HEK293 (cell line): ENCODE measurements around the gene SPTBN5.
A peak's percentile ranks its signal among the peaks of the same experiment; 100 is the strongest.

ENCODE experiments used
- CTCF ChIA-PET: fragments of 350-600 bp; formaldehyde crosslinking; extraction: SDS; loops from one replicate; lab custom pipeline; 2021; ENCODE audit warnings: antibody characterized with exemption; lab: Yijun Ruan, JAX
- POLR2A ChIA-PET: fragments of 300-600 bp; formaldehyde crosslinking; extraction: SDS; loops from one replicate; lab custom pipeline; 2020; ENCODE audit warnings: antibody characterized with exemption, inconsistent platforms; lab: Yijun Ruan, JAX
- H3K27ac ChIP-seq: fragments of 200-500 bp; sonication (Bioruptor generic); 2 replicates; pipeline ENCODE4 v1.5.1; 2014; ENCODE audit warnings: low read depth, low read length, control low read depth, inconsistent platforms; ENCODE audit errors: extremely low read depth
- H3K36me3 ChIP-seq, 2 experiments: fragments of 200-500 bp in 1 of 2; sonication (Bioruptor generic) in 1 of 2; 1 replicate in 1 of 2; 2 replicates in 1 of 2; pipeline ENCODE4 v1.5.1; 2014 to 2017; ENCODE audit warnings: inconsistent platforms in 2 of 2, low read length in 2 of 2; ENCODE audit not compliant: control insufficient read depth in 2 of 2, insufficient read depth in 1 of 2
- H3K4me1 ChIP-seq: fragments of 200-500 bp; sonication (Bioruptor generic); 2 replicates; pipeline ENCODE4 v1.5.1; 2014; ENCODE audit warnings: mild to moderate bottlenecking, low read length, inconsistent platforms; ENCODE audit not compliant: control insufficient read depth, insufficient read depth
- H3K4me3 ChIP-seq: 2 replicates; pipeline ENCODE4 v1.5.1; 2011; ENCODE audit warnings: low read depth, mild to moderate bottlenecking, control low read depth, low read length, moderate library complexity
- H3K9me3 ChIP-seq: fragments of 200-500 bp; sonication (Bioruptor generic); 2 replicates; pipeline ENCODE4 v1.5.1; 2014; ENCODE audit warnings: low read depth, low read length, inconsistent platforms; ENCODE audit not compliant: control insufficient read depth, insufficient read depth
- GLIS1 ChIP-seq: fragments of 450-650 bp; formaldehyde crosslinking; IDR thresholded peaks from 2 replicates; pipeline ENCODE4 v1.5.1; 2016; ENCODE audit warnings: missing biosample characterization, missing genetic modification characterization
- KLF16 ChIP-seq: fragments of 450-650 bp; formaldehyde crosslinking; IDR thresholded peaks from 2 replicates; pipeline ENCODE4 v1.5.1; 2017; ENCODE audit warnings: missing biosample characterization, missing genetic modification characterization
- KLF8 ChIP-seq: fragments of 450-650 bp; formaldehyde crosslinking; IDR thresholded peaks from 2 replicates; pipeline ENCODE4 v1.5.1; 2016; ENCODE audit warnings: missing biosample characterization, missing genetic modification characterization
- TCF7L2 ChIP-seq: IDR thresholded peaks from 2 replicates; pipeline ENCODE4 v1.6.1; 2011; ENCODE audit warnings: low read depth, mild to moderate bottlenecking, inconsistent platforms, low read length, moderate library complexity, borderline replicate concordance
- ZBTB48 ChIP-seq: fragments of 450-650 bp; formaldehyde crosslinking; IDR thresholded peaks from 2 replicates; pipeline ENCODE4 v1.5.1; 2016; ENCODE audit warnings: missing biosample characterization, missing genetic modification characterization
- ZEB2 ChIP-seq: fragments of 450-650 bp; formaldehyde crosslinking; IDR thresholded peaks from 2 replicates; pipeline ENCODE4 v1.5.1; 2016; ENCODE audit warnings: missing biosample characterization, missing genetic modification characterization
- ZIC2 ChIP-seq: fragments of 450-650 bp; formaldehyde crosslinking; IDR thresholded peaks from 2 replicates; pipeline ENCODE4 v1.5.1; 2016; ENCODE audit warnings: missing biosample characterization, missing genetic modification characterization
- ZNF10 ChIP-seq: fragments of 450-650 bp; formaldehyde crosslinking; IDR thresholded peaks from 2 replicates; pipeline ENCODE4 v1.5.1; 2017; ENCODE audit warnings: missing biosample characterization, missing genetic modification characterization
- ZNF121 ChIP-seq: fragments of 450-650 bp; formaldehyde crosslinking; IDR thresholded peaks from 2 replicates; pipeline ENCODE4 v1.5.1; 2016; ENCODE audit warnings: missing biosample characterization, missing genetic modification characterization
- ZNF155 ChIP-seq: fragments of 450-650 bp; formaldehyde crosslinking; IDR thresholded peaks from 2 replicates; pipeline ENCODE4 v1.5.1; 2016; ENCODE audit warnings: missing biosample characterization, missing genetic modification characterization
- ZNF24 ChIP-seq: fragments of 450-650 bp; formaldehyde crosslinking; IDR thresholded peaks from 2 replicates; pipeline ENCODE4 v1.5.1; 2016; ENCODE audit warnings: missing biosample characterization, missing genetic modification characterization
- ZNF274 ChIP-seq, 2 experiments: fragments of 200-500 bp in 1 of 2; fragments of 450-650 bp in 1 of 2; sonication (Bioruptor generic) in 1 of 2; formaldehyde crosslinking in 1 of 2; IDR thresholded peaks; 2 replicates each; pipeline versions ENCODE4 v1.5.1 to v1.6.1; 2014 to 2016; ENCODE audit warnings: borderline replicate concordance in 1 of 2, inconsistent platforms in 1 of 2, low read length in 1 of 2, missing biosample characterization in 1 of 2, missing genetic modification characterization in 1 of 2
- ZNF580 ChIP-seq: fragments of 450-650 bp; formaldehyde crosslinking; IDR thresholded peaks from 2 replicates; pipeline ENCODE4 v1.5.1; 2016; ENCODE audit warnings: missing biosample characterization, missing genetic modification characterization
- ZNF600 ChIP-seq: fragments of 450-650 bp; formaldehyde crosslinking; IDR thresholded peaks from 2 replicates; pipeline ENCODE4 v1.5.1; 2016; ENCODE audit warnings: missing biosample characterization, missing genetic modification characterization
- ZNF629 ChIP-seq: fragments of 450-650 bp; formaldehyde crosslinking; IDR thresholded peaks from 2 replicates; pipeline ENCODE4 v1.5.1; 2017; ENCODE audit warnings: missing biosample characterization, missing genetic modification characterization
- ZNF76 ChIP-seq: fragments of 450-650 bp; formaldehyde crosslinking; IDR thresholded peaks from 2 replicates; pipeline ENCODE4; 2016; ENCODE audit warnings: low read depth, missing biosample characterization, missing genetic modification characterization, borderline replicate concordance
- ZNF777 ChIP-seq: fragments of 450-650 bp; formaldehyde crosslinking; IDR thresholded peaks from 2 replicates; pipeline ENCODE4 v1.5.1; 2017; ENCODE audit warnings: missing biosample characterization, missing genetic modification characterization, borderline replicate concordance
- TF ChIP-seq, protein P1 (sequence below): fragments of 450-650 bp; formaldehyde crosslinking; IDR thresholded peaks from 2 replicates; pipeline ENCODE4 v1.5.1; 2016; ENCODE audit warnings: missing biosample characterization, missing genetic modification characterization, borderline replicate concordance

SPTBN5 gene

DNA sequence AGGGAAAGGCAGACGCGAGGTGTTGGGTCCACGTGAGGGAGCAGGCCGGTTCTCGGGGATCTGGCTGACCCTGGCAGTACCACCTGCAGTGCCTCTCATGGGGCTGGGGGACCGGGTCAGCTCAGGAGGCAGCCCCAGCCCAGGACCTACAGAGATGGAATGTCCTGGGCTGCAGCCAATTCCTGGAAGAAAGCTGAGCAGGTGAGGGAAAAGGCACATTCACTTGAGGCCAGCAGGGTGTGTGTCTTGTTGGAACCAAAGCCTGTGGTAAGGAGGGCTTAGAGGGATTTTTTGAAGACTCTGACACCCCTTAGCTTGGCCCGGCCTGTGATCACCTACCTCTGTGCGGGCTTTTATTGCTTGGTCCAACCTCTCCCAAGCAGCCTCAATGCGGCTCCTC is 39.4 kb downstream of the SPTBN5 start:
- TF ChIP-seq ZNF10 (tag by site-specific recombination) = peak; percentile 68; the same call in 1 of the 2 replicates
- peak; percentile 11; the same call in 1 of the 2 replicates for TF ChIP-seq GLIS1 (tag by site-specific recombination)
- no peak for TF ChIP-seq ZNF155 (tag by site-specific recombination)
- TF ChIP-seq ZNF274 (IDR thresholded peaks at IDR 0.05; ENCODE audit: low read length) = no peak
- no peak for TF ChIP-seq ZNF274 (tag by site-specific recombination; IDR thresholded peaks at IDR 0.05; ENCODE audit: borderline replicate concordance)
- no peak for TF ChIP-seq ZNF121 (tag by site-specific recombination)
- TF ChIP-seq, all 188 proteins: peak for 2
- POLR2A ChIA-PET = no interaction called here

DNA sequence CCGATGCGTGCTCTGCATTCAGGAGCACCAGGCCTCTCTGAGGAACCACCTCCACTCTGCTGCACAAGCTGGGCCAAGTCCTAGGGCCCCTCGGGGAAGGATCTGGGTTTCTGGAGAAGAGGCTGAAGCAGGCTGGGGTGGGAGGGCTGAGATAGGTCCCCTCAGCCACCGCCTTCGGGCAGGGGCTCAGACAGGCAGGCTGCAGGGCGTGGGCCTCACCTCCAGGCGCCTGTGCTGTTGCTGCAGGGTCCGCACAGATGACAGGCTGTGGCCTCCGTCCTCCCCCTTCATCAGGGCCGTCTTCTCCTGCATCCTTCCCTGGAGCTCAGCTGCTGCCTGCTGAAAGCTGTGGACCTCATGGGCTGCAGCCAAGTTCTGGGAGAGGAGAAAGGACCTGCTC is 40.0 kb downstream of the SPTBN5 start:
- ChIA-PET POLR2A (no interaction called here), CTCF (interaction anchor here (0.6 kb wide), 1 partner anchor 539 kb away, joined by 3 read pairs; no protein-coding TSS in a partner anchor)
- no peaks in the 10 kb centered on the region for H3K4me1 ChIP-seq
- H3K9me3 ChIP-seq = no peaks in the 10 kb centered on the region
- TF ChIP-seq, protein P1, sequence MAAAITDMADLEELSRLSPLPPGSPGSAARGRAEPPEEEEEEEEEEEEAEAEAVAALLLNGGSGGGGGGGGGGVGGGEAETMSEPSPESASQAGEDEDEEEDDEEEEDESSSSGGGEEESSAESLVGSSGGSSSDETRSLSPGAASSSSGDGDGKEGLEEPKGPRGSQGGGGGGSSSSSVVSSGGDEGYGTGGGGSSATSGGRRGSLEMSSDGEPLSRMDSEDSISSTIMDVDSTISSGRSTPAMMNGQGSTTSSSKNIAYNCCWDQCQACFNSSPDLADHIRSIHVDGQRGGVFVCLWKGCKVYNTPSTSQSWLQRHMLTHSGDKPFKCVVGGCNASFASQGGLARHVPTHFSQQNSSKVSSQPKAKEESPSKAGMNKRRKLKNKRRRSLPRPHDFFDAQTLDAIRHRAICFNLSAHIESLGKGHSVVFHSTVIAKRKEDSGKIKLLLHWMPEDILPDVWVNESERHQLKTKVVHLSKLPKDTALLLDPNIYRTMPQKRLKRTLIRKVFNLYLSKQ (tag by site-specific recombination) = no peak
- TF ChIP-seq ZNF777 = no peak
- no peak for TF ChIP-seq TCF7L2
- TF ChIP-seq ZIC2 (tag by site-specific recombination) = 0 out of 2 replicates have a peak, but pooled peaks have one; percentile 1
- TF ChIP-seq GLIS1 (tag by site-specific recombination) = no peak
- no peak for TF ChIP-seq ZNF76
- no peak overlapping the region for H3K27ac ChIP-seq
- no peak overlapping the region for H3K4me3 ChIP-seq
- H3K36me3 ChIP-seq = peaks cover 0 to 1% of the 10 kb centered on the region in 2 experiments; a peak in 1 of 3 replicates

More for the DNA sequence above, 39.4 kb downstream of the SPTBN5 start:
- no peak overlapping the region for H3K27ac ChIP-seq
- CTCF ChIA-PET = interaction anchor here (0.6 kb wide), 1 partner anchor 540 kb away, joined by 3 read pairs; no protein-coding TSS in a partner anchor
- no peak overlapping the region for H3K4me3 ChIP-seq
- H3K36me3 ChIP-seq = no peaks in the 10 kb centered on the region
- no peaks in the 10 kb centered on the region for H3K4me1 ChIP-seq
- no peaks in the 10 kb centered on the region for H3K9me3 ChIP-seq

- Histone ChIP-seq H3K4me1 (no peaks in the 10 kb centered on the region), H3K36me3 (peaks cover 0 to 7% of the 10 kb centered on the region in 2 experiments; a peak in 1 of 3 replicates), H3K27ac (no peak overlapping the region), H3K9me3 (no peaks in the 10 kb centered on the region), H3K4me3 (no peak overlapping the region)
- ChIA-PET CTCF (no interaction called here), POLR2A (no interaction called here)
- no peak for TF ChIP-seq ZBTB48 (tag by site-specific recombination)
- no peak for TF ChIP-seq KLF16 (tag by site-specific recombination)
- no peak for TF ChIP-seq GLIS1 (tag by site-specific recombination)
- TF ChIP-seq ZNF600 (tag by site-specific recombination) = peak; percentile 42; the same call in 1 of the 2 replicates
- no peak for TF ChIP-seq KLF8 (tag by site-specific recombination)
- TF ChIP-seq ZNF580 (tag by site-specific recombination) = no peak
- TF ChIP-seq ZEB2 (tag by site-specific recombination) = no peak
- no peak for TF ChIP-seq ZNF24
- TF ChIP-seq ZNF629 = no peak
These were observed 40.9 kb downstream of the SPTBN5 start for GRCh38 chr15:41852736-41853590.
